Large intestine (tissue), 3 donors: ENCODE measurements around the gene LTBP3. TPM values are rescaled to one million over a fixed set of nuclear protein-coding genes. Genes with fewer than 3 reads are reported as not detected.

Source experiments
- DNase-seq, 2 donors: peaks; one replicate each; pipeline versions ENCODE4 v3.0.0 to v3.0.0-alpha.2; 2013
- H3K27ac ChIP-seq: one replicate; pipeline ENCODE4 v1.5.1; 2013; ENCODE audit warnings: low read length
- H3K27me3 ChIP-seq: 2 replicates; pipeline ENCODE4 v1.6.1; 2013; ENCODE audit warnings: low read length; ENCODE audit not compliant: control insufficient read depth, insufficient read depth
- H3K36me3 ChIP-seq: 2 replicates; pipeline ENCODE4 v1.6.1; 2013; ENCODE audit warnings: low read length; ENCODE audit not compliant: control insufficient read depth, insufficient read depth
- H3K4me1 ChIP-seq: one replicate; pipeline ENCODE4 v1.6.1; 2013; ENCODE audit warnings: low read length; ENCODE audit not compliant: control insufficient read depth, insufficient read depth
- H3K4me3 ChIP-seq: one replicate; pipeline ENCODE4 v1.5.1; 2013; ENCODE audit warnings: low read length
- H3K9me3 ChIP-seq: one replicate; pipeline ENCODE4 v1.6.1; 2013; ENCODE audit warnings: mild to moderate bottlenecking, low read depth, low read length, moderate library complexity; ENCODE audit not compliant: control insufficient read depth
- WGBS: methylation state at CpG from one replicate; pipeline ENCODE4 v1.1.5; 2013; ENCODE audit warnings: low lambda C conversion rate; ENCODE audit not compliant: insufficient coverage; 5-methylcytosine and 5-hydroxymethylcytosine counted together
- polyA plus RNA-seq: library from polyadenylated mRNA; unstranded; fragments of 120-200 nt; gene quantifications from one replicate; pipeline ENCODE4 v1.2.1, GENCODE V29; 2013

LTBP3 gene
- polyA plus RNA-seq, 1 donor: 105 TPM

DNA sequence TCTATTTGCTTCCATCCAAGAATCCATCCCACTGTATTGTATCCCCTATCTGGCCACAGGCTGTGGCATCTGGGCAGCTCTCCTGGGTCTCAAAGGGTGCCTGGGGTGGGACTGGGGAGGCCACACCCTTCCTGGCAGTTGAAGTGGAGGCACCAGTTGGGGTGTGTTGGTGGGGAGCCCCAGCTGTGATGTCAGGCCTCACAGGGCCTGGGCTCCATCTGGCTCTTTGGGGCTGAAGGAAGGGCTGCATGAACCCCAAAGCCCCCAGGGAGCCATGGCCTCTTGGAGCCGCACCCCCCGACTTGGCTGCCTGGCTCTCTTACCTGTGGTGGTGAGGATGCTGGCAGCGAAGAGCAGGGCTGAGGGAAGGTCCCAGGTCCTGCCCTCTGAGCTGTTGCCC lies 37.0 kb upstream of the LTBP3 start:
- WGBS: no CpG with 5 or more reads among the region's 3 CpGs
- peaks cover 36% of the 10 kb centered on the region for H3K36me3 ChIP-seq
- peaks cover 3% of the 10 kb centered on the region for H3K27me3 ChIP-seq
- H3K4me1 ChIP-seq: peaks cover 8% of the 10 kb centered on the region
- H3K9me3 ChIP-seq: peaks cover 4% of the 10 kb centered on the region
- no peak for DNase-seq
- H3K4me3 ChIP-seq: no peak overlapping the region
- H3K27ac ChIP-seq: no peak overlapping the region

DNA sequence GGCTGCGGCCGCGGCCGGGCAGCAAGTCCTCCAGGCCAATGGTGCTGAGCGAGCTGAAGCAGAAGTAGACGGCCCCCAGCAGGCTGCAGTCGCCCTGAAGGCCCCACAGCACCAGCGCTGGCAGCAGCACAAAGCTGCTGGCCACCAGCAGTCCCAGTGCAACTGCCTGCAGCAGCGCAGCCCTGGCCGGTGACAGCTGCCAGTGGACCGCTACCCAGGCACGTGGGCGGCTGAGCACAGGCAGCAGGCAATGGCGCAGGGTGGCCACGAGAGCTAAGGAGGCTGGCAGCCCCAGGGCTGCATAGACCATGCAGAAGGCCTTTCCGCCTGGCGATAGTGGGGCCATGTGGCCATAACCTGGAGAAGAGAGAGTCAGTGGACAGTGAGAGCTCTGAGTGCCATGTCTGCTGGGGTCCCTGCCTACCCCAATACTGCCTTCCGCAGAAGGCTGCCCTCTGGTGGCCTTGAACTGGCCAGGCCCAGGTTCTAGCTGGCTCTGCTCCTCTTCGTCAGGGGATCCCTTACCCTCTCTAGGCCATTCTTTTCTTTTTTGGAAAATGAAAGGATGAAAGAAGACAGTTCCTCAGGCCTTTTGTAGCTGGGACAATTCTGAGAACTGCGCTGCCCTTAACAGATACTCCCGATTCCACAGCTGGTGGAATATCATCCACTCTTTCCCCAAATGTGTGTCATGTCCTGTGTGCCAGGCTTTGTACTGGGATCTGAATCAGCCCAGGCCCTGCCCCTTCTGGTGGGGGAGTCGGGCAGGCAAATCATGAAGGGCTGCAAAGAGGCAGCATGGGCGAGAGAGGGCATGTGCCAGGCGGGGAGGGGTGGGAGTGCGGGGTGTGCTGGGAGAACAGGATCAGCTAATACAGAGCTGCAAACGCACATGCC lies 35.6 kb upstream of the LTBP3 start:
- Histone ChIP-seq H3K27ac (no peak overlapping the region), H3K36me3 (peaks cover 35% of the 10 kb centered on the region), H3K27me3 (peaks cover 3% of the 10 kb centered on the region), H3K4me3 (no peak overlapping the region), H3K9me3 (peaks cover 4% of the 10 kb centered on the region), H3K4me1 (peaks cover 10% of the 10 kb centered on the region)
- WGBS: no CpG with 5 or more reads among the region's 26 CpGs
- DNase-seq: no peak

DNA sequence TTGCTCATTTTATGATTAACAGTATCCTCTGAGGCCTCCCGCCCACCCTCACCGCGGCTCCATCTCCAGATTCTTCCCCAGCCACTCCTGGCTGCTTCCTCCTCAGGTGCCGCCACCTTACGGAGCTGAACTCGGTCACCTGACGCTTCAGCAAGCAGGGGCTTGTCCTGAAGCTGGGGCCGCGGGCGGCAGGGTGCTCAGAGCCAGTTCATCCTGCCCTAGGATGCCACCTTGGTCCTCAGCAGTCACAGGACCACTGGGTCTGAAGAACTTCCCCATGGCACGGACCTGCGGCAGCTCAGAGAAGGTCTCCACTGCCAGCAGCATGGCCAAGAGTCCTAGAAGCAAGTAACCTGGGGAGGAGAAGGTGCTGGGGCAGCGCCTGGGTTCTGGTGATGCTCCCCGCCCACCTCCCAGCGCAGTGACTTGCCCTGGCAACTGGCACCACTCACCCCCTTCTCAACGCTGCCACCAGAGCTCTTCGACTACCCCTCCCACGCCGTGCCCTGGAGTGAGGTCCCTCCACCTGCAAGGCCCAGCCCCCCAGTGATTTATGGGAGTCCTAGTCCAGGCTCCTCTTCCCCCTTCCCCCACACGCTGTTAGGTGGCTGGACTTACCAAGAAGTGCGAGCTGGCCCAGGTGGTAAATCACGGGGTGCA lies 34.8 kb upstream of the LTBP3 start:
- Histone ChIP-seq H3K4me3 (no peak overlapping the region), H3K36me3 (peaks cover 27% of the 10 kb centered on the region), H3K27ac (no peak overlapping the region), H3K27me3 (peaks cover 3% of the 10 kb centered on the region), H3K9me3 (peaks cover 4% of the 10 kb centered on the region), H3K4me1 (peaks cover 18% of the 10 kb centered on the region)
- no peak for DNase-seq
- no CpG with 5 or more reads among the region's 22 CpGs for WGBS

DNA sequence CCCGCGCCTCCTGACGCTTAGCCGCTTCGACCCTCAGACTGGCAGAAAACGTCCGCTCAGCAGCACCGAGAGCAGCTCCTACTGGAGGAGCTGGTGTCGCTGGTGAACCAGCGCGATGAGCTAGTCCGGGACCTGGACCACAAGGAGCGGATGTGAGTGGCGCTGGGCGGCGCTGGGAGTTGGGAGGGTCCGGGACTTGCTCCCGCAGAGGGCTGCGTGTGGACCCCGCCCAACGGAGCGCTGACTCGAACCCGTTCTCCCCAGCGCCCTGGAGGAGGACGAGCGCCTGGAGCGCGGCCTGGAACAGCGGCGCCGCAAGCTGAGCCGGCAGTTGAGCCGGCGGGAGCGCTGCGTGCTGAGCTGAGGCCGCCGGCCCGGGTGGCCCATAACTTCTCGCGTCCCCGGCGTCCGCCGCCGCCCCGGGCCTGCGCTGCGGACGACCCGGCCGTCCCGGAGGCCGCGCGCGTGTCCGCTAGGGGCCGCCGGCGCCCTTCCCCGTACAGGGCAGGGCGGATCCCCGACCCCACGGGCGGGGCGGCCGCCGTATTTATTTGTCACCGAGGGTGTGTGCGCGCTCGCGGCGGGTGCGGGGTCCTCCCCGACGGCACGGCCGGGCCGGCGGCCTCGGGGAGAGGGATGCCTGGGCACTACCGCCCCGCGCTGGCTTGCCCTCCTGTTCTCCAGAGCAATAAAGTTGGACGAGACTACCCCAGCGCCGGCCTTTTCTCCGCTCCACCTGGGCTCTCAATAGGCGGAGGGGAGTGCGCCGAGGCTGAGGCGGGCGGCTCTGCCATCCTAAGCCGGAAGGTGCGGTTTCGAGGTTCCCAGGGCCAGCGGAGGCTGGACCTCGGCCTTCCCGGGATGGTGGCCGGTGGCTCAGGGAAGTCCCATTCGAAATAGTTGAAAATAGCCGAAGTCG lies 34.0 kb upstream of the LTBP3 start:
- Histone ChIP-seq H3K9me3 (peaks cover 4% of the 10 kb centered on the region), H3K27ac (no peak overlapping the region), H3K4me1 (peaks cover 19% of the 10 kb centered on the region), H3K36me3 (peaks cover 24% of the 10 kb centered on the region), H3K27me3 (peaks cover 3% of the 10 kb centered on the region), H3K4me3 (peak overlapping the region; percentile 11)
- no CpG with 5 or more reads among the region's 106 CpGs for WGBS
- DNase-seq: peak in 1 of 2 donors; percentile 63

DNA sequence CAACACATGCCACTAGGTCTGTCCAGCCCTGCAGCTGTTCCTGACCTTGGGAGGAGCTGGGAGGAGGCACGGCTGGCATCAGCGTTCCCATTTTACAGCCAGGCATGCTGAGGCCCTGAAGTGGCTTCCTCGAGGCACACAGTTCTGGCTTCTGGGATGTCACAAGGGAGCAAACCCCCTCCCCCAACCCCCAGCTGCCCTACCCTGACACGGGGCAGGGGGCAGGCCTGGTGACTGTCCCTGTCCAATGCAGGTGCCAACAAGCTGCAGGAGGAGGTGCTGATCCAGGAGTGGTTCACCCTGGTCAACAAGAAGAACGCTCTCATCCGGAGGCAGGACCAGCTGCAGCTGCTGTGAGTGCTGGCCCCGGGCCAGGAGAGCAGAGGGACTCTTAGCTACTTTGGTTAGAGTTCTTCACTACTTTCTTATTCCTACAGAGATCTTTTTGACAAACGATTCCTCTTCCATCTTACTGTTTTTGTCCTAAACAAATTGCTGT lies 32.1 kb upstream of the LTBP3 start:
- peaks cover 23% of the 10 kb centered on the region for H3K4me1 ChIP-seq
- WGBS: no CpG with 5 or more reads among the region's 8 CpGs
- DNase-seq: no peak

DNA sequence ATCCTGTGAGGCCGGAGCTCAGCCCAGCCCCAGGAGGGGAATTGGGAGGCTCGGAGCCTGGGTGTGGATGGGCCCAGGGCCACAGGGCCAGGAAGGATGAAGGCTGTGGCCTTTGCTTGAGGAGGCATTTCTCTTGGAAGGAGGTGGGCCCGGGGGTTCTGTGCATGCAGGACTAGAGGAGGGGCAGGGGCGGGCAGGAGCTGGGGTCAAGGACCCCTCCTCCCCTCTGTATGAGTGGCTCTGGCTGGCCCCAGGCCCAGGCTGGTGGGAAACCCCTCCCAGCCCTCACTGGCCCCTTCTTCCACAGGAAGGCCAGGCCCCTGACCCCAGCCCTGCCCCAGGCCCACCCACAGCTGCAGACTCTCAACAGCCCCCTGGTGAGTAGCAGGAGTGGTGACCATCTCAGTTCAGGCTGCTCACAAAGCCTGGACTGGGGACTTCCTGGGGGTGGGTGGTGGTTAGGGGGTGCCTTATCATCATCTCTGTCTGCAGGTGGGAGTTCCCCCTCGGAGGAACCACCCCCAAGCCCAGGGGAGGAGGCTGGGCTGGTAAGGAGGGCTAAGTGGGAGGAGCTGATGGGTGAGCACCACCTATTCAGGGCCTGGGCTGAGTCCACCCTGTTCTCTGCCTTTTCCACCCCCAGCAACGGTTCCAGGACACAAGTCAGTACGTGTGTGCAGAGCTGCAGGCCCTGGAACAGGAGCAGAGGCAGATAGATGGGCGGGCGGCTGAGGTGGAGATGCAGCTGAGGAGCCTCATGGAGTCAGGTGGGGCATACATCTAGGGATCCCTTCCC lies 31.5 kb upstream of the LTBP3 start:
- H3K9me3 ChIP-seq: peaks cover 4% of the 10 kb centered on the region
- no peak overlapping the region for H3K27ac ChIP-seq
- no peak overlapping the region for H3K4me3 ChIP-seq
- no CpG with 5 or more reads among the region's 9 CpGs for WGBS
- peaks cover 5% of the 10 kb centered on the region for H3K27me3 ChIP-seq
- H3K4me1 ChIP-seq: peaks cover 23% of the 10 kb centered on the region
- H3K36me3 ChIP-seq: peaks cover 33% of the 10 kb centered on the region
- DNase-seq: no peak

More for the DNA sequence above, 32.1 kb upstream of the LTBP3 start:
- H3K27ac ChIP-seq: no peak overlapping the region
- peaks cover 33% of the 10 kb centered on the region for H3K36me3 ChIP-seq
- H3K27me3 ChIP-seq: peaks cover 3% of the 10 kb centered on the region
- H3K9me3 ChIP-seq: peaks cover 4% of the 10 kb centered on the region
- no peak overlapping the region for H3K4me3 ChIP-seq

DNA sequence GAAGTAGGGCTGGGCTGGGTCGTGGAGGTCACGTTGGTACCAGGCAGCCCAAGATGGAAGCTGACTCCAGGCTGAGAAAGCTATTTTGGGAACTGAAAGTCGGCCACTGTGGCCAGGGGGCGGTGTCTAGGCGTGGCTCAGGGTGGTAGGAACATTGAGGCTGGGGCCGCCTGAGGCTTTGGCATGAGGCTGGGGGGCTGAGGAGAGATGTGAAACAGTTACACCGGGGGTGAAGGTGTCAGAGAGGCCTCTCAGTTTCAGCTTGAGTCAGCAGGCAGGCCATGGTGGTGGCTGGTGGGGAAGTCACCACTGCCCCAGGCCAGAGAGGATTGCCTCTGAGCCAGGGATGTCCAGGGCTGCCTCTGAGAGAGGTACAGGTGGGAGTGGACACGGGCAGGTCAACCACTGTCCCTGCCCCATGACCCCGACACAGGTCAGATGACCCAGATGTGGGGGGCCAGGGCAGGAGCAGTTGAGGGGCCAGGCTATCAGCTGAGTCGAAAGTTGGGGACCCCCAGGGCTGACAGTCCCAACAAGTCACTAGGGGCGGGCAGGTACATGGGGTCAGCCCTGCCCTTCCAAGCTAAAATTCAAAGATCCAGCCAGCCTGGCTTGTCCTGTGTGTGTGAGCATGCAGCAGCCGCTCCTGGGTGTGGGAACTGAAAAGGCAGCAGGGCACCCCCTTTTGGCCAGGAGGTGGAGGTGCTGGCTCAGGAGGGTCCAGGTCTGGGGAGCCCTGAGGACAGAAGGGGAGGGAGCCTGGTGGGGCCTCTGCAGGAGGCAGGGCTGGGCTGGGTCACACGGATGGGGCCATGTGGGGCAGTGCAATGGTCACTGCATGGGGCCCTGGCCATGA lies 30.3 kb upstream of the LTBP3 start:
- Histone ChIP-seq H3K36me3 (peaks cover 33% of the 10 kb centered on the region), H3K4me3 (no peak overlapping the region), H3K27ac (no peak overlapping the region), H3K9me3 (peaks cover 4% of the 10 kb centered on the region), H3K27me3 (peaks cover 13% of the 10 kb centered on the region), H3K4me1 (peaks cover 23% of the 10 kb centered on the region)
- 20% methylated on average over 2 of the region's 13 CpGs for WGBS
- DNase-seq: peak; percentile 62 to 67

DNA sequence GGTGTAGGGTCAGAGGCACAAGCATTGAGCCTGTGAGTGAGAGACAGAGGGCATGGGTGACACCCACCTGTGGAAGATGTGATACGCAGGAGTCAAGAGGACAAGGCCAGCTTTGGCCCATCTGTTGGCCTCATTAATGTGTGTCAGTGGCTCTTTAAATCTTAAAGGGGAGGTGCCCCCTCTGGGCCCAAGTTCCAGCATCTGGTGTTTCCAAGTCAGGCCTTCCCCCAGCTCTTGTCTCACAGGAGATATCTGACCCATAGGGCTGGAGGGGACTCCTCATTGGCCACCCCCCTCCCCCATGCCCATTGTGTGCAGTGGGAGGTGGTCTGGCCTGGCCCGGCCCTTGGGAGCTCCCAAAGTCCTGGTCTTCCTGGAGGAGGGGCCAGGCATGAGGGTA lies 28.5 kb upstream of the LTBP3 start:
- no peak overlapping the region for H3K27ac ChIP-seq
- peaks cover 10% of the 10 kb centered on the region for H3K27me3 ChIP-seq
- H3K36me3 ChIP-seq: peaks cover 34% of the 10 kb centered on the region
- peaks cover 15% of the 10 kb centered on the region for H3K4me1 ChIP-seq
- H3K4me3 ChIP-seq: no peak overlapping the region
- peaks cover under 1% of the 10 kb centered on the region for H3K9me3 ChIP-seq
- DNase-seq: no peak
- WGBS: no CpG with 5 or more reads among the region's 2 CpGs

DNA sequence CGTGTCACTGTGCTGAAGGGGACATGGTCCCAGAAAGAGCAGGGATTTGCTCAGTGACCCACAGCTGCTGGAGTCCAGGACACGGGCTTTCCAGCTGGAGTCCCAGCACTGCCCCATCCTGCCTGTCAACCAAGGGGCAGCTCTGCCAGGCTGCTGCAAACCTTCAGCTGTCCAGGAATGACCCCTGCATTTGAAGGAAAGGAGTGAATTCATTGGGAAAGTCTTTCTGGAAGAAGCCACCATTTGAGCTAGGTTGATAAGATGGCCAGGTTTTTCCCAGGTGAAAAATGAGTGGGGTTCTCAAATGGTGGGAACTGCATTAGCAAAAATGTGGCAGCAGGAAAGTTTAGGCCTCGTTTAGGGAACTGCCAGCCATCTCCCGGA lies 28.1 kb upstream of the LTBP3 start:
- DNase-seq: no peak
- Histone ChIP-seq H3K4me1 (peaks cover 15% of the 10 kb centered on the region), H3K27me3 (peaks cover 10% of the 10 kb centered on the region), H3K4me3 (no peak overlapping the region), H3K27ac (no peak overlapping the region), H3K36me3 (peaks cover 38% of the 10 kb centered on the region), H3K9me3 (no peaks in the 10 kb centered on the region)
- no CpG with 5 or more reads among the region's 4 CpGs for WGBS
